K562 treated with DMSO at 1 percent for 12 hours (cell line): Measurements from ENCODE around the gene BTBD18. TPM values are rescaled to one million over a fixed set of nuclear protein-coding genes. Genes with fewer than 3 reads are reported as not detected.

ENCODE experiments used
- total RNA-seq: library from RNA; unstranded; fragments of 300-600 nt; gene quantifications from 2 replicates; pipeline ENCODE4 v1.2.3, GENCODE V29; 2022; ENCODE audit not compliant: insufficient read depth

BTBD18 gene
- not detected in 2 replicates for total RNA-seq

GRCh38 chr11:57751676-57752253 is at the start of gene BTBD18:
Gene BTBD18, minus strand, starts transcription at chr11:57751819. Its CDS starts 631 bp downstream, at chr11:57751188.

GRCh38 chr11:57761301-57762234 is 9.9 kb upstream of the BTBD18 start, which contains the start of gene CTNND1:
Gene CTNND1, plus strand, starts transcription at chr11:57761802. Its CDS starts 29,677 bp downstream, at chr11:57791479.

GRCh38 chr11:57741132-57742086 is 10.2 kb downstream of the BTBD18 start, which contains the start of gene SELENOH:
Gene SELENOH, plus strand, starts transcription at chr11:57741491. Its CDS starts 105 bp downstream, at chr11:57741596.

GRCh38 chr11:57712256-57713150 is 39.1 kb downstream of the BTBD18 start, which contains the start of gene TMX2:
Gene TMX2, plus strand, starts transcription at chr11:57712593. Its CDS starts 26 bp downstream, at chr11:57712619.

GRCh38 chr11:57711414-57712255 is 40.0 kb downstream of the BTBD18 start, which contains the start of gene MED19:
Gene MED19, minus strand, starts transcription at chr11:57712215. Its CDS starts 36 bp downstream, at chr11:57712179.

Other genes starting within 250 kb of the BTBD18 start
- 60.4 and 87.0 TPM in 2 replicates for gene SLC43A1, start 236.1 kb downstream of the BTBD18 start, total RNA-seq
- gene TIMM10, start 221.1 kb downstream of the BTBD18 start, total RNA-seq, result 40.3 and 58.1 TPM in 2 replicates
- 1.1 TPM in 1 of 2 replicates, not detected in the other for gene SMTNL1, start 214.2 kb downstream of the BTBD18 start, total RNA-seq
- gene UBE2L6, start 184.1 kb downstream of the BTBD18 start, total RNA-seq, result 84.8 and 114 TPM in 2 replicates
- 0.51 and 1.3 TPM in 2 replicates for gene SERPING1, start 154.1 kb downstream of the BTBD18 start, total RNA-seq
- 2.2 and 2.5 TPM in 2 replicates for gene YPEL4, start 101.9 kb downstream of the BTBD18 start, total RNA-seq
- gene CLP1, start 94.1 kb downstream of the BTBD18 start, total RNA-seq, result 19.8 and 22.4 TPM in 2 replicates
- 16.0 and 39.7 TPM in 2 replicates for gene ZDHHC5, start 83.7 kb downstream of the BTBD18 start, total RNA-seq
- gene MED19, start 39.6 kb downstream of the BTBD18 start, total RNA-seq, result 25.1 and 26.8 TPM in 2 replicates
- 79.3 and 120 TPM in 2 replicates for gene TMX2, start 39.2 kb downstream of the BTBD18 start, total RNA-seq
- gene SELENOH, start 10.3 kb downstream of the BTBD18 start, total RNA-seq, result 211 and 362 TPM in 2 replicates
- gene CTNND1, start 10.0 kb upstream of the BTBD18 start, total RNA-seq, result 18.7 and 65.0 TPM in 2 replicates